ENCODE measurements around the gene TFB2M.

DNA sequence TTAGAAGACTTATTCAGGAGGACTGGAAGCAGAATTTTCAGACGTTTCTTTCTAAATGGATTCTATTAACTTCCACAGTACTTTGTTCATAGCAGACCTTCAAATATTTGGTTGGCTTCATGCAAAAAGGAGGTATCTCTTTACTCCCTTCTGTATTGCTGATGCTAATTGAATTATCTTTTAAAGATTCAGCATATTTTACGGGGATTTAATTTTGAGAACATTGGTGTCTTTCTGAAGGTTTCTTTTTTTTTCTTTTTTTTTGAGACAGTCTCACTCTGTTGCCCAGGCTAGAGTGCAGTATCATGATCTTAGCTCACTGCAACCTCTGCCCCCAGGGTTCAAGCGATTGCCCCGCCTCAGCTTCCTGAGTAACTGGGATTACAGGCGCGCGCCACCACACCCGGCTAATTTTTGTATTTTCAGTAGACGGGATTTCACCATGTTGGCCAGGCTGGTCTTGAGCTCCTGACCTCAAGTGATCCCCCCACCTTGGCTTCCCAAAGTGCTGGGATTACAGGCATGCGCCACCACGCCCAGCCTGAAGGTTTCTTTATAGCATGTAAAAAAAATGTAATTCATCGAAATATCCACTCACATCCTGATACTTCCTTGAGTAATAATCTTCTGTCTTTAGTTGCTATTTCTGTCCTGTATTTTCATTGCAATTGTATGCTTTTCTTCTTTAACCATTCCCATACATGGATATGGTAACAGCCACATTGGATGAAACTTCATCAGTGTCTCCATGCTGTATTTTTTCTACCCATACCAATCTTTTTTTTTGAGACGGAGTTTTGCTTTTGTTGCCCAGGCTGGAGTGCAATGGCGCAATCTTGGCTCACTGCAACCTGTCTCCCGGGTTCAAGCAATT, 14.7 kb upstream of the TFB2M start:
- TF ChIP-seq ZNF274 (IDR thresholded peaks at IDR 0.05; ENCODE audit: low read depth, low read length) (no peak), YY1 (IDR thresholded peaks at IDR 0.05; ENCODE audit: insufficient read depth, insufficient read length) (no peak)
